Hypothalamus (tissue), 51 donors: ENCODE data around the gene EVA1C.
"Not testable (repeated sequence)": the region's sequence is repeated elsewhere in the genome, so short reads cannot be mapped to it uniquely, and the experiment has no call there.

Experiments
- DNase-seq, 51 donors: peaks; one replicate each; lab custom pipeline; 2025; lab: John Stamatoyannopoulos, UW

EVA1C gene

DNA sequence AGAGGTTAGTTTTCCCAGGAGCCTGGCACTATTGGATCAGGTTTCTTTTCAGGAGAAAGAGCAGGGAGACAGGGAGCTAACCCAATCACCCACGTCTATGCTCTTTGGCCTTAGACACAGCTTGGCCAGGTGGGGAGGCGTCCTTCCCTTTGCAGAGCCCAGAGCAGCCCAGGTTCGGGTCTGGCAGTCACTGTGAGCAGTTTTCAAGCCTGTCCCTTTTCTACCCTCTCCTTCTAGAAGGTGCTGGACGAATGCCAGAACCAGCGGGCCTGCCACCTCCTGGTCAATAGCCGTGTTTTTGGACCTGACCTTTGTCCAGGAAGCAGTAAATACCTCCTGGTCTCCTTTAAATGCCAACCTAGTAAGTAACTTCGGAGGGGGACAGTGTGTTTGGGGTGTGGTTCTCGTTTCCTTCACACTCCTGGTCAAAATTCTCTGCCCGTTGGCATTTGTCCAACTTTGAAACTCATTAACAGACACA is 44.9 kb downstream of the EVA1C start:
- DNase-seq, result peak in 13 of 51 donors; percentile 7 to 25 (median 15)

- DNase-seq, result no peak
Measured at GRCh38 chr21:32457962-32458361, 45.5 kb downstream of the EVA1C start.

GRCh38 chr21:32459972-32460371 is 47.5 kb downstream of the EVA1C start:
- no peak for DNase-seq

GRCh38 chr21:32461503-32461902 is 49.0 kb downstream of the EVA1C start:
- no peak for DNase-seq

DNA sequence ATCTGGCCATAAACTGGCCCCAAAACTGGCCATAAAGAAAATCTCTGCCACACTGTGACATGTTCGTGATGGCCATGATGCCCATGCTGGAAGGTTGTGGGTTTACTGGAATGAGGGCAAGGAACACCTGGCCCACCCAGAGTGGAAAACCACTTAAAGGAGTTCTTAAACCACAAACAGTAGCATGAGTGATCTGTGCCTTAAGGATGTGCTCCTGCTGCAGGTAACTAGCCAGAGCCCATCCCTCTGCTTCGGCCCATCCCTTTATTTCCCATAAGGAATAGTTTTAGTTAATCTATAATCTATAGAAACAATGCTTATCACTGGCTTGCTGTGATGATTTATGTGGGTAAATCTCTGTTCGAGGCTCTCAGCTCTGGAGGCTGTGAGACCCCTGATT is 50.1 kb downstream of the EVA1C start:
- not testable (repeated sequence) for DNase-seq

DNA sequence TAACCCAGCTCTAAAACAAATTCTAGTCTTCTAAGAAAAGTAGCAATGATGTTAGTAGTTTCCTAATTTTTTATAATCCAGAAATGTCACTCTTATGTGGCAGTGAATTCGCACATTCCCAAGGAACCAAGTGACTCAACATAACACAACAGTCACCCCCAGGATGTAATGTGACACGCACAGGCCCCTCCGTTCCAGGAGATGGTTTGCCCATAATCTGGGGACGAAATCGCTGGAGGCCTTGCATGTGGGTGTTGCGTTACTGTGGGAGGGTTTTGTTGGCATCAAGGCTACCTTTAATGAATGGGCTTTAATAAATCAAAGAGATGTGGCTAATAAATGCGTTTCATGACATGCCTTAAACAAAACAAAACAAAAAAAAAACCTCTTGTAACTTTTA is 50.9 kb downstream of the EVA1C start:
- no peak for DNase-seq

- no peak for DNase-seq
Measured at GRCh38 chr21:32463889-32464300, 51.4 kb downstream of the EVA1C start.

DNA sequence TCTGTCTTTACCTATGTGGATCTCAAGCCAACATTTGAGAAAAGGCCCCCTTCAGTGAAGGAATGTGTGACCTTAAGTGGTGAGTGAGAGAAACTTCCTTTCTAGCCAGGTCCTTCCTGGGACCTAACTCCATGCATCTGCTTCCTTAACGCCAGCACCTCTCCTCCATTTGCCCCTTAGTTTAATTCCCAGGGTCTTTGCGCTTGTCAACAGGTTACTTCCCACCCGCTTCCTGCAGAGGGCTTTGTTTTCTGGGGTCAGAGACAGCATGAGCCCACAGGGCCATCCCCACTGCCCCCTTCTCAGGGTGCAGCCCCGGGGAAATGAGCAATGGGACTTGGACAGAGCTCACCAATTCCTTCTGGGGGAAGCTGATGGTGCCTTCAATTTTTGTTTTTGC is 54.8 kb downstream of the EVA1C start:
- no peak for DNase-seq

DNA sequence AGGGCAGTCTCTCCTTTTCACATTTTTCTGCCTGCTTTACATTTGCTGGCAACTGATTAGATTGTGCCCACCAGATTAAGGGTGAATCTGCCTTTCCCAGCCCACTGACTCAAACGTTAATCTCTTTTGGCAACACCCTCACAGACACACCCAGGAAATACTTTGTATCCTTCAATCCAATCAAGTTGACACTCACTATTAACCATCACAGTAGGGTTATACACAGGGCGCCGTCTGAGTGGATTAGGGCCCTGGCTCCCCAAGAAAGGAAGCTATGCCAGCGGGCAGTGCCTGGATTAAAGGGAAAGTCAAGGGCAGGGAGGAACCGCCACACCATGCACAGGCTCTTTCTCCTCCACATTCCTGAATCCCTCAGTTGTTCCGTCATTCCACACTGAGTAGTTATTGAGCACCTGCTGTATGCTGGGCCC is 56.2 kb downstream of the EVA1C start:
- DNase-seq, result no peak

DNA sequence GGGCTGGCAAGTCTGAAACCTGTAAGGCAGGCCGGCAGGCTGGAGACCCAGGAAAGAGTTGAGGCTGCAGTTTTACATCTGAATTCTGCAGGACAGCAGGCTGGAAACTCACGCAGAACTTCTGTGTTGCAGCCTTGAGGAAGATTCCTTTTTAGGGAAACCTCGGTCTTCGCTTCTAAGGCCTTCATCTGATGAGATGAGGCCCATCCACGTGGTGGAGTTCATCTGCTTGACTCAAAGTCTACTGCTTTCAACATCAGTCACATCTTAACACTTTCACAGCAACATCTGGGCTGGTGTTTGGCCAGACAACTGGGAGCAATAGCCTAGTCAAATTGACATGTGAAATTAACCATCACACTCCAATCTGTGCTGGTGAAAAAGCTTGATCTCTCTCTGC is 57.1 kb downstream of the EVA1C start:
- DNase-seq, result no peak

- no peak for DNase-seq
Measured at GRCh38 chr21:32470206-32470605, 57.7 kb downstream of the EVA1C start.

GRCh38 chr21:32472890-32473765 is 60.6 kb downstream of the EVA1C start:
- no peak for DNase-seq

DNA sequence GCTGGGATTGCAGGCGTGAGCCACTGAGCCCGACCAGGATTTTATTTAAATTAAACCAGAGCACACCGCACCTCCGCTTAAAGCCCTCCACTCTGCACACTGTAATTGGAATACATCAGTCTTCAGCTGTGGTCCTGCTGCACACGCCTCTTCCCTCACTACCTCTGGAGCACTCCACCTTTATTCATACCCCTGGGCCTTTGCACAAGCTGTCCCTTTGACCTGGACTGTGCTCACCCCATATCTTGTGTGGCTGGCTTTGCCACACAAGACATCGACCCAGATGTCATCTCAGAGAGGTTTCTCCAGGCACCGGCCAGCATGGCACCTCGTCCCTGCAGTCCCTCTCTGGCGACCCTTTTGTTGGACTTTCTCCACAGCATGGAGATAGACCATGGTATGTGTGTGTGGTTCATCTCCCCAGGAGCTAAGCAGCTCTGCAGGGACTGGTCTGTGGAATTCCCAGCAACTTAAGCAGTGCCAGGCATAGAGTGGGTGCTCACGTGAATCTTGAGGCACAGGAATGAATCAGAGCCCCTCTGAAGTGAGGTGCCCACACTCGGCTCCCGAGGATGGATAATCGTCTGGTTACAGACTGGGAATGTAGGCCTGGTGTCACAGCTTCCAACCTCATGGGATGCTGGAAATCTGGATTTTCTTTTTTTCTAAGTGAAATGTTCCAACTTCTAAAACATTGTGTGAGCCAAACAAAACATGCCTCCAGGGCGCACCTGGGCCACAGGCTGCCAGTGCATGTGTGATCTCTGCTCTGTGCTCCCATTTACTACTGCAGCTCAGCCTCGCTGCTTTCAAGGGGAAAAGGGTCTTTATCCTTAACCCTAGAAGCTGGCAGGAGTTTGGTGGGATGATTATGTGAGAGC is 61.9 kb downstream of the EVA1C start:
- no peak for DNase-seq

DNA sequence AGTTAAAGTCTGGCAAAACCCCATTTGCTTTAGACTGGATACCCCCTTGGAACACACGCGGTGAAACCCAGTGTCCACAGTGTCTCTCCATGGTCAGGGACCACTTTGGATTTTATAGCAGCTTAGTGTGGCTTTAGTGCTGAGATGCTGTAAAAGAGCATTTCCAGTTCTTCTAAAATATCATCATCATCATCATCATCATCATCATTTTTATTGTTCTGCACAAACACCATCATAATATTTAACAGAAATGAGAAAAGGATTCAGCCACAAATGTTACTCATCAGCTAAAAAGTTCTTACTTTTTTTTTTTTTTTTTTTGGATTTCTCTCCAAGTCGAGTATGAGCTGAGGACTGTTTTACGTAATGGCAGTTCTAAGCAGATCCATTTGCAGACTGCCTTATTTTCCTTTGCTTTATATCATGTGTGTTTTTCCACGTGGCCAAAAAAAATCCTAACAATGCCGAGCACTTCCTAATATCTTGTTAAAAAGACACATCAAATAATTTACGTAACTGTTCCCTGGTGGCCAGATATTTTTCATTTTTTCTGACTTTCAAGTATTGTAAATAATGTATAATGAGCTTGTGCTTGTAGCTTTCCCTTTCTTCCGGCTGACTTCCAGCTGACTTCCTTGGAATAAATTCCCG is 62.8 kb downstream of the EVA1C start:
- no peak for DNase-seq

DNA sequence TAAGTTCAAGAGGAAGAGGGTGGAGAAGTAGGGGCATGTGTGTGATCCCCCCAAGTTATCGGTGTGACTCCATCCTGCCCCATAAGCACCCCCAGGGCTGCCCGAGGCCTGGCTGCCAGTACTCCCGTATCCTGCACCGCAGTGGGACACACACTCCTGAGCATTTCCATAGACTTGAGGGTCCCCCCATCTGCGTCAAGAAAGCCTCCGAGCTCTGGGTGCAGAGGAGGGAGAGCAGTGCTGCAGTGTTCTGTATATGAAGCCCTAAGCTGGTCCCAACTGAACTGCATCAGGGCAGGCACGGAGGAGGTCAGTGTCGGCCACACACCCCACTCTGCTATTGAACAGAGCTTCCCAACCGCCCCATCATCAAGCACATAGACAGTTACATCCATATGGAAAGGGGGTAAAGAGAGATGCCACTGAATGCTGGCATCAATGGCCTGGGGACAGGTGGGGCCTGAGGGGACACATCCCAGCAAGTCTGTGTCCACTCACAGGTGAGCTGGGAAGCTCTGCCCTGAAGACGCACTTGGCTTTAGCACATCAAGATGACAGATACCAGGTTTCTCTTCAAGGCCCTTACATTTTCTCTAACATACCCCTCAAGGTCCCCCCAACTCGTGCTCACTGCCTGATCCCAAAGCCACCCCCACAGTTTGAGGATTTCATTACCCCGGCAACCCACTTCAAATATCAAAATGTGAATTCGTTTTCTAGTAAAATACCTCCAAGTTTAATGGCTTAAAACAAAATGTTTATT is 64.3 kb downstream of the EVA1C start:
- no peak for DNase-seq

DNA sequence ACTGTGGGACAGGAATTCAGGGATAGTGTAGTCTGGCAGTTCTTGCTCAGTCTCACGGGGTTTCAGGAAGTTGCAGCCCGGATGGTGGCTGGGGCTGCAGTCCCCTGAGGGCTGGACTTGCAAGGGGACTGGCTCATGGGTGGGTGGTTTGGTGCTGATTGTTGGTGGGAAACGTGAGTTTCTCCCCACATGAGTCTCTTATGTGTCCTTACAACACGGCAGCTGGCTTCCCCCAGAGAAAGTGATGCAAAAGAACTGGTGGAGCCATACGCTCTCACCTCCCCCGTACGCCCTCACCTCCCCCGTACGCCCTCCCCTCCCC is 64.9 kb downstream of the EVA1C start:
- DNase-seq, result no peak

- no peak for DNase-seq
Measured at GRCh38 chr21:32481875-32482408, 69.4 kb downstream of the EVA1C start.

GRCh38 chr21:32482565-32483292 is 70.2 kb downstream of the EVA1C start:
- DNase-seq, result no peak

DNA sequence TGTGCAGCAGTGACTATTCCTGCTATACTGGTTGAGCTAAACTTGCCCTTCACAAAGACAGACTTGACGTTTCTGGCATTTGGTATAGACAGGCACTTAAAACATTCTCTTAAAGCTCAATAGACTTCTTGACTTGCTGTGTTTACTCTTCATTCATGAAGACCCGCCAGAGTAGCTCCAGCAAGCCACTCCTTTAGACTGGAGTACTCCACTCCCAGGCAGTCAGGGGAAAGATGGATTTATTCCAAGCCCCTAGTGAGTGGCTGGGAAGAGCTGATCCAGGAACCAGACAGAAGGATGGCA is 70.7 kb downstream of the EVA1C start:
- no peak for DNase-seq
